ENCODE measurements around the gene CKAP4.

CKAP4 gene

DNA sequence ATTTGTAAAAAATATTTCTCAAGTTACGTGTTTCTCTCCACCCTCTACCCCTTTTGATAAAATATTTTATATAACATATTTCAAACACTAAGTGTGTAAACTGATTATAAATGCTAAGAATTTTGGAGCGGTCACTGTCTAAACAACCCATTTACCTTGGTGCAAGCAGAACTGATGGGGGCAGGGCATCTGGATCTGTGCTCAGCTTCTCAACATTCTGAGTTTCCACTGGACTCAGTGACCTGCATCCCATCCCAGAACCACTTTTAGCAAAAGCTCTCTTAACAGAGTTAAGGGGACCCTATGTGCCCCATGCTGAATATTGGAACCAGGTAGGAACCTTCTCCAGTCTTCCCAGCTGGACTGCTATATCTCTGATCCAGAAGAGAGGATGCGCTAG, 53.5 kb downstream of the CKAP4 start:
- DNase-seq = no peak

- DNase-seq = no peak
These were observed 54.2 kb downstream of the CKAP4 start for GRCh38 chr12:106193394-106194215.

DNA sequence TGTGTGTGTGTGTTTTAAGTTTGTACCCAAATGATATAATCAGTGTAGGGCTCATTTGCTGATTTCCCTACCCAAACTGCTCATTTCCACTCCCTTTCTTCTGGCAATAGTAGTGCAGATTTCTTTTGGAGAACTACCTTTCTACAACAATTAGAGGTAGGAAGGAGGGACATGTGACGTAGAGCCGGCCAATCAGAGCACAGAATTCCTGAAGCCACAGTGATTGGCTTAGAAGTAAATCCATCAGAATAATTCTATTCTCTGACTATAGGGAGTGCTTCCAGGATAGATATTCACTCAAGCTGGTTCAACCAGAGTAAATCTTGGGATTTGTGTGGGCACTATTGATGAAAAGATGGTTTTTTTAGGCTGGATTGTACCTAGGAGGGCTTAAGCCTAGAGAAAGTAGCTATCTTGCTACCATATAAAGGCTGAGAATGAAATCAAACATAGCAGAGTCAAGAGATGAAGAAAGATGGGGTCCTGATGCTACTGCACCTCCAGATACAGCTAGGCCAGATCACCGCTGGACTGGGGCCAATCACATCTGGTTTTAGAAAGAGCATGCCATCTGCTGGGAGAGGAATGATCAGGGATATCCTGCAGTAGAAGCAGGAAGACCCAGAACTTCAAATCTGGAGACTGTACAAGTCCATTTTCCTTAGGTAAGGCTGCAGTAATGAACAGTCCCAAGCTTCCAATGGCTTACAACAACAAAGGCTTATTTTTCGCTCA, 55.0 kb downstream of the CKAP4 start:
- DNase-seq = no peak

DNA sequence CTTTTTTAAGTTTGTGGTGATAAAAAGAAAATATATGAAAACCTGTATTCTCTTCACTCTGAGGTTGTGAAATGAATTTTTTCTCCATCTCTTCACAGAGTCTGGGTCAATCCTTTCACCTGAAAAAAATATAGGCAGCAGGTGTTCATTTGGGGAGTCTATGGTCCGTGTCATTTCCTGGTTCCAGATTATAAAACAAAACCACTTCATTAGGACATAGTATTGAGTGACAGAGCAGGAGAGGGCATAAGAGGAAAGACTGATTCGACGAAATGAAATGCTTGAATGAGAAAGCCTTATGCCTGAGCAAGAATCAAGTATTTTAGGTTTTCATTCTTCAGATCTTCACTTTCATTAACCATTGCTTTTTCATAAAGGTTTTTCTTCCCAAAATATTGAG, 57.2 kb downstream of the CKAP4 start:
- no peak for DNase-seq

DNA sequence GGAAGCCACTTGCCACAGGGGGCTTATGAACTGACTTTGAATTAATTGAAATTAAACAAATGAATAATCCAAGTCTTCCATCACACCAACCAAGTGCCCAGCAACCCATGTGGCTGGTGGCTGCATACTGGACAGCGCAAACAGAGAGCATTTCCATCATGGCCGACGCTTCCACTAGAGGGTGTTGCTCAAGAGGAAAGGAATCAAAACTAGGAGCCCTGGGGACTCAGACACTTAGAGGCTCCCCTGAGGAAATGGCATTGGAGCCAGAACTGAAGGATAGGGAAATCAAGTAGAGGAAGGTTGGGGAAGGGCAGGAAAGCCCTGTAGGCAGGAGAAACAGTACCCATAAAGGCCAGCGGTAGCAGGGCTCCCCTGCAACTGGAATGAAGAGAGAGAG, 58.5 kb downstream of the CKAP4 start:
- DNase-seq = no peak

DNA sequence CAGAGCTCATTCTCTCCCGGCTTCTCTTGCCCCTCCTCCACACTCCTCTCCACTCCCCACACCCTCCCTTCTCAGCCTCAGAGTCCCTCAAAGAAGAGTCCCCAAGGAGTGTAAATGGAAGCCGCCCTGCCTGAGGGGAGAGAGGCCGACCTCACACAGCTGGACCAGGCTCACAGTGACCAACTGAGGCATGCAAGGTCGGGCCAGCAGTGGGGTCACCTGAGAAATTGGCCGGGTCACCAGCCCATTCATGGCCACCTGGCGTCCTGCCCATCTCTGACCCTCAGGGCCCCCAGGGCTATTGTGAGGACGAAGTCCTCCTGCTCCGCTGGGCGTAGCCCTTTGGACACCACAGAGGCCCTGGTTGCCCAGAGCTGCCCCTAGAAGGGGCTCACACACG, 59.6 kb downstream of the CKAP4 start:
- no peak for DNase-seq

Data from activated effector memory CD4-positive, alpha-beta T cell treated with Interleukin-2 at 50 U/mL for 16 hours (primary cell).